AML-193 (cell line): ENCODE data around the gene TIMP4.

Experiments used
- DNase-seq, 2 experiments: peaks; one replicate each; lab custom pipeline; 2025; lab: John Stamatoyannopoulos, UW

Gene TIMP4

GRCh38 chr3:12147049-12147780, 11.5 kb downstream of the TIMP4 start:
- DNase-seq: no peak

GRCh38 chr3:12143949-12144504, 14.7 kb downstream of the TIMP4 start:
- DNase-seq: no peak

GRCh38 chr3:12142476-12142875, 16.2 kb downstream of the TIMP4 start:
- DNase-seq: no peak

- peak in 1 of 2 experiments; percentile 5 for DNase-seq
Observed at GRCh38 chr3:12141350-12141749, 17.4 kb downstream of the TIMP4 start.

- DNase-seq: peak; percentile 67 to 68
Observed at GRCh38 chr3:12139111-12139511, 19.6 kb downstream of the TIMP4 start.

- peak; percentile 68 to 72 for DNase-seq
Observed at GRCh38 chr3:12138044-12138443, 20.7 kb downstream of the TIMP4 start.

GRCh38 chr3:12136371-12136770, 22.3 kb downstream of the TIMP4 start:
- DNase-seq: no peak

GRCh38 chr3:12135029-12135657, 23.6 kb downstream of the TIMP4 start:
- peak; percentile 80 to 82 for DNase-seq

- no peak for DNase-seq
Observed at GRCh38 chr3:12132881-12133280, 25.8 kb downstream of the TIMP4 start.

- DNase-seq: no peak
Observed at GRCh38 chr3:12131351-12132090, 27.2 kb downstream of the TIMP4 start.

- no peak for DNase-seq
Observed at GRCh38 chr3:12127391-12127790, 31.3 kb downstream of the TIMP4 start.

GRCh38 chr3:12125772-12126171, 32.9 kb downstream of the TIMP4 start:
- no peak for DNase-seq

GRCh38 chr3:12121466-12121865, 37.2 kb downstream of the TIMP4 start:
- no peak for DNase-seq

GRCh38 chr3:12120374-12121140, 38.2 kb downstream of the TIMP4 start:
- DNase-seq: no peak

GRCh38 chr3:12117473-12117872, 41.2 kb downstream of the TIMP4 start:
- no peak for DNase-seq

GRCh38 chr3:12116870-12117269, 41.8 kb downstream of the TIMP4 start:
- no peak for DNase-seq

- DNase-seq: no peak
Observed at GRCh38 chr3:12115849-12116248, 42.9 kb downstream of the TIMP4 start.

- no peak for DNase-seq
Observed at GRCh38 chr3:12115104-12115503, 43.6 kb downstream of the TIMP4 start.

- no peak for DNase-seq
Observed at GRCh38 chr3:12114251-12114650, 44.5 kb downstream of the TIMP4 start.

- no peak for DNase-seq
Observed at GRCh38 chr3:12107071-12107713, 51.5 kb downstream of the TIMP4 start.
